Astrocyte (in vitro differentiated cells and primary cell): ENCODE measurements around the gene TUBGCP4. TPM values are rescaled to one million over a fixed set of nuclear protein-coding genes. Genes with fewer than 3 reads are reported as not detected.

Source experiments
- DNase-seq: peaks from one replicate; pipeline ENCODE4 v3.0.0-alpha.2; 2010; ENCODE audit warnings: low read depth
- FAIRE-seq: peaks from 2 replicates; lab custom pipeline; 2011; peaks lifted over from hg19 to GRCh38; lab: Jason Lieb, UNC
- H2AFZ ChIP-seq: 2 replicates; pipeline ENCODE4 v1.6.0; 2012; ENCODE audit warnings: low read depth, low read length, inconsistent platforms
- H3K27ac ChIP-seq: 2 replicates; pipeline ENCODE4 v1.5.1; 2011; ENCODE audit warnings: low read depth, low read length, inconsistent platforms
- H3K27me3 ChIP-seq: 2 replicates; pipeline ENCODE4 v1.6.0; 2011; ENCODE audit warnings: low read length, inconsistent platforms; ENCODE audit not compliant: insufficient read depth
- H3K36me3 ChIP-seq: 2 replicates; pipeline ENCODE4 v1.5.1; 2011; ENCODE audit warnings: low read length, inconsistent platforms; ENCODE audit not compliant: insufficient read depth
- H3K4me1 ChIP-seq: 2 replicates; pipeline ENCODE4 v1.5.1; 2011; ENCODE audit warnings: low read length, inconsistent platforms; ENCODE audit not compliant: insufficient read depth
- H3K4me2 ChIP-seq: 2 replicates; pipeline ENCODE4 v1.6.0; 2012; ENCODE audit warnings: low read length, inconsistent platforms
- H3K4me3 ChIP-seq: 2 replicates; pipeline ENCODE4 v1.5.1; 2011; ENCODE audit warnings: low read depth, mild to moderate bottlenecking, low read length, inconsistent platforms; ENCODE audit not compliant: insufficient read depth
- H3K79me2 ChIP-seq: 2 replicates; pipeline ENCODE4 v1.6.0; 2012; ENCODE audit warnings: mild to moderate bottlenecking, low read length, inconsistent platforms; ENCODE audit not compliant: insufficient read depth
- H3K9ac ChIP-seq: 2 replicates; pipeline ENCODE4 v1.6.0; 2012; ENCODE audit warnings: mild to moderate bottlenecking, low read length, inconsistent platforms
- H3K9me3 ChIP-seq: 2 replicates; pipeline ENCODE4 v1.5.1; 2012; ENCODE audit warnings: low read depth, mild to moderate bottlenecking, low read length, inconsistent platforms; ENCODE audit not compliant: insufficient read depth
- H4K20me1 ChIP-seq: 2 replicates; pipeline ENCODE4 v1.6.0; 2012; ENCODE audit warnings: low read length, inconsistent platforms; ENCODE audit not compliant: insufficient read depth
- H3K27ac Mint-ChIP-seq: one replicate; pipeline ENCODE4 v1.8.0; 2021; ENCODE audit warnings: mild to moderate bottlenecking, mixed read lengths; ENCODE audit not compliant: unreplicated experiment
- H3K27me3 Mint-ChIP-seq: one replicate; pipeline ENCODE4 v1.8.0; 2021; ENCODE audit warnings: low read depth, mixed read lengths; ENCODE audit not compliant: unreplicated experiment
- H3K36me3 Mint-ChIP-seq: one replicate; pipeline ENCODE4 v1.8.0; 2021; ENCODE audit warnings: low read depth, mixed read lengths; ENCODE audit not compliant: unreplicated experiment
- H3K4me1 Mint-ChIP-seq: one replicate; pipeline ENCODE4 v1.8.0; 2021; ENCODE audit warnings: low read depth, mixed read lengths; ENCODE audit not compliant: unreplicated experiment
- H3K4me3 Mint-ChIP-seq: one replicate; pipeline ENCODE4 v1.8.0; 2021; ENCODE audit warnings: mild to moderate bottlenecking, moderate library complexity, mixed read lengths; ENCODE audit not compliant: unreplicated experiment
- H3K9me3 Mint-ChIP-seq: one replicate; pipeline ENCODE4 v1.8.0; 2021; ENCODE audit warnings: mild to moderate bottlenecking, mixed read lengths; ENCODE audit not compliant: unreplicated experiment
- EZH2 ChIP-seq: IDR thresholded peaks from 2 replicates; pipeline ENCODE4 v1.6.1; 2012; ENCODE audit warnings: mild to moderate bottlenecking, low read length, inconsistent platforms; ENCODE audit not compliant: insufficient read depth
- total RNA-seq: library from RNA; stranded (reverse); gene quantifications from 2 replicates; pipeline ENCODE4 v1.2.1, GENCODE V29; 2021
- TF ChIP-seq, protein P1 (sequence below): IDR thresholded peaks from 2 replicates; pipeline ENCODE4 v1.5.1; 2011; ENCODE audit warnings: low read depth, mild to moderate bottlenecking, inconsistent platforms, low read length, moderate library complexity; ENCODE audit not compliant: insufficient read depth

Gene TUBGCP4
- total RNA-seq, 1 donor from 2014 or later: 12.0 TPM

DNA sequence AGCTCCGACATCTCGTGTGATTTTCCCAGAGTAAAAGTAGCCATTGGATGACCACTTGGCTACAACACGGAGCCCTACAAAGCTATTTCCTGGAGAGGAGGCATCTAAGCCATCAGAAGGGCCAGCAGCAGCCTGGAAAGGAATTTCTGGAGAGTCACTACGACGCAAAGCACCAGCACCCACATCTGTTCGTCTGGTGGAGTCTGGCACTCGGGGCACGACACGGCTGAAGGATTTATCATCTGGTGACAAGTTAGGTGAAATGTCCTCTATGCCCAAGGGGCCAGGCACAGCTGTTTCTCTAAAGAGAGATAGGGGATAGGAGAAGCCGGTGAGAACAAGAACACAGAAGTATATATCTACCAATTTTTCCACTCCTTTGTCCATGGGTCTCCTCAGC, 49.5 kb downstream of the TUBGCP4 start:
- Histone ChIP-seq H2AFZ (no peak overlapping the region), H3K4me1 (no peaks in the 10 kb centered on the region), H3K27me3 (no peaks in the 10 kb centered on the region), H3K36me3 (peaks cover 41% of the 10 kb centered on the region), H3K9me3 (no peaks in the 10 kb centered on the region), H4K20me1 (peaks cover 8% of the 10 kb centered on the region), H3K4me3 (no peak overlapping the region), H3K27ac (no peak overlapping the region), H3K4me2 (no peak overlapping the region), H3K9ac (no peak overlapping the region), H3K79me2 (no peaks in the 10 kb centered on the region)
- no peaks in the 10 kb centered on the region for H3K27me3 Mint-ChIP-seq
- TF ChIP-seq, protein P1, sequence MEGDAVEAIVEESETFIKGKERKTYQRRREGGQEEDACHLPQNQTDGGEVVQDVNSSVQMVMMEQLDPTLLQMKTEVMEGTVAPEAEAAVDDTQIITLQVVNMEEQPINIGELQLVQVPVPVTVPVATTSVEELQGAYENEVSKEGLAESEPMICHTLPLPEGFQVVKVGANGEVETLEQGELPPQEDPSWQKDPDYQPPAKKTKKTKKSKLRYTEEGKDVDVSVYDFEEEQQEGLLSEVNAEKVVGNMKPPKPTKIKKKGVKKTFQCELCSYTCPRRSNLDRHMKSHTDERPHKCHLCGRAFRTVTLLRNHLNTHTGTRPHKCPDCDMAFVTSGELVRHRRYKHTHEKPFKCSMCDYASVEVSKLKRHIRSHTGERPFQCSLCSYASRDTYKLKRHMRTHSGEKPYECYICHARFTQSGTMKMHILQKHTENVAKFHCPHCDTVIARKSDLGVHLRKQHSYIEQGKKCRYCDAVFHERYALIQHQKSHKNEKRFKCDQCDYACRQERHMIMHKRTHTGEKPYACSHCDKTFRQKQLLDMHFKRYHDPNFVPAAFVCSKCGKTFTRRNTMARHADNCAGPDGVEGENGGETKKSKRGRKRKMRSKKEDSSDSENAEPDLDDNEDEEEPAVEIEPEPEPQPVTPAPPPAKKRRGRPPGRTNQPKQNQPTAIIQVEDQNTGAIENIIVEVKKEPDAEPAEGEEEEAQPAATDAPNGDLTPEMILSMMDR: no peak
- no peak for TF ChIP-seq EZH2
- H3K4me3 Mint-ChIP-seq: no peak overlapping the region
- no peaks in the 10 kb centered on the region for H3K9me3 Mint-ChIP-seq
- peaks cover 30% of the 10 kb centered on the region for H3K36me3 Mint-ChIP-seq
- no peak overlapping the region for H3K27ac Mint-ChIP-seq
- H3K4me1 Mint-ChIP-seq: peaks cover 14% of the 10 kb centered on the region
- FAIRE-seq (no peak), DNase-seq (no peak)

DNA sequence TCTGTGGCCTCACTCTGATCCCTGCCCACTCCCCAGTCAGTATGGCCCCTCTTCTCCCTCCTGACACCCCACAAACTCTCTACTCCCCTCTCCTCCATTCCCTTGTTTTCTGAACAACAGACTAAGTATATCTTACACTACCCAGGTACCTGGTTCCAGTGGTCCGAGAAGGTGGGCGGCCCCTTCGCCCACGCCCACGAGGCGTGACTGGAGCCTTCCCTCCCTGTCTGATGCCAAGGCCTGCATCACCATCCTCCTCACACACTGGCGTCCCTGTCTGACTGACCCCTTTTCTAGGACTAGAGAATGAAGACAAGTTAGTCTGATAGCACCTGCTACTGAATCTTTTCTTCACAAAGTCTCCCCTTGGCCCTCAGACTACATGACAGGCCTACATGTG, 50.0 kb downstream of the TUBGCP4 start:
- peaks cover 27% of the 10 kb centered on the region for H3K36me3 Mint-ChIP-seq
- FAIRE-seq: no peak

DNA sequence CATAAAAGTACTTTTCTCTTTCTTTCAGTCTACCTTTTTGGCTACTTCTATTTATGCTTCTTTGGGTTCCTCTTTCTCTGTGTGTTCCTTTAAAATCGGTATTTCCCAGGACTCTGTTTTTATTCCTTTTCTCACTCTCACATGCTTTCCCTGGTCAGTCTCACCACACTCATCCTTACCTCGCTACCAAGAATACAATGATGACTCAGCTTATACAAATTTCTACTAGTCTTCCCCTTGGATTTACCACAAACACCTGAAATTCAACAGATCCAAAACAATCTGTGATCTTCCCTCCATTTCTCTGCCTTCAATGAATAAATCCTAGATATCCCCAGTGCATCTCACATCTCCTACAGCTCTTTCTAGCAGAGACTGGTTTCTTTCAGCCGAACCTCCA, 52.9 kb downstream of the TUBGCP4 start:
- peaks cover 35% of the 10 kb centered on the region for H3K36me3 ChIP-seq
- FAIRE-seq (peak; percentile 23), DNase-seq (no peak)
- H3K27ac Mint-ChIP-seq: peak overlapping the region; percentile 9
- TF ChIP-seq EZH2: no peak
- TF ChIP-seq, protein P1: no peak
- peaks cover 29% of the 10 kb centered on the region for H3K36me3 Mint-ChIP-seq
- no peak overlapping the region for H3K9ac ChIP-seq
- H3K27ac ChIP-seq: no peak overlapping the region
- no peaks in the 10 kb centered on the region for H3K27me3 Mint-ChIP-seq
- H3K4me1 Mint-ChIP-seq: peaks cover 7% of the 10 kb centered on the region
- no peaks in the 10 kb centered on the region for H3K4me1 ChIP-seq
- H3K27me3 ChIP-seq: no peaks in the 10 kb centered on the region
- no peak overlapping the region for H3K4me3 ChIP-seq
- H3K9me3 Mint-ChIP-seq: no peaks in the 10 kb centered on the region
- no peaks in the 10 kb centered on the region for H3K79me2 ChIP-seq
- peaks cover 4% of the 10 kb centered on the region for H4K20me1 ChIP-seq
- no peak overlapping the region for H2AFZ ChIP-seq
- H3K4me2 ChIP-seq: no peak overlapping the region
- H3K4me3 Mint-ChIP-seq: no peak overlapping the region
- H3K9me3 ChIP-seq: no peaks in the 10 kb centered on the region

More for the DNA sequence above, 50.0 kb downstream of the TUBGCP4 start:
- H3K4me3 Mint-ChIP-seq: no peak overlapping the region
- Histone ChIP-seq H3K9me3 (no peaks in the 10 kb centered on the region), H2AFZ (no peak overlapping the region), H3K27ac (no peak overlapping the region), H3K27me3 (no peaks in the 10 kb centered on the region), H3K9ac (no peak overlapping the region), H3K79me2 (no peaks in the 10 kb centered on the region), H3K4me1 (no peaks in the 10 kb centered on the region), H3K4me2 (no peak overlapping the region), H4K20me1 (peaks cover 8% of the 10 kb centered on the region), H3K4me3 (no peak overlapping the region), H3K36me3 (peaks cover 37% of the 10 kb centered on the region)
- peaks cover 14% of the 10 kb centered on the region for H3K4me1 Mint-ChIP-seq
- no peak overlapping the region for H3K27ac Mint-ChIP-seq
- no peak for TF ChIP-seq EZH2
- TF ChIP-seq, protein P1: no peak
- no peak for DNase-seq
- no peaks in the 10 kb centered on the region for H3K9me3 Mint-ChIP-seq
- H3K27me3 Mint-ChIP-seq: no peaks in the 10 kb centered on the region
